DOHH2 (cell line): Measurements from ENCODE around the gene MVK.

Experiments used
- H3F3A ChIP-seq: fragments of 200-600 bp; sonication (generic), shearing (Covaris generic); 2 replicates; pipeline ENCODE4 v1.6.0; 2016; ENCODE audit warnings: antibody characterized with exemption, mild to moderate bottlenecking; ENCODE audit not compliant: control insufficient read depth, insufficient read depth
- H3K27ac ChIP-seq: fragments of 200-600 bp; sonication (generic); 2 replicates; pipeline ENCODE4 v1.5.1; 2014; ENCODE audit warnings: low read depth, mild to moderate bottlenecking, low read length, moderate library complexity
- H3K27me3 ChIP-seq: fragments of 200-600 bp; sonication (generic); 2 replicates; pipeline ENCODE4 v1.6.1; 2014; ENCODE audit warnings: mild to moderate bottlenecking, low read length, mixed read lengths; ENCODE audit not compliant: control insufficient read depth
- H3K36me3 ChIP-seq: fragments of 200-600 bp; sonication (generic); 2 replicates; pipeline ENCODE4 v1.6.1; 2014; ENCODE audit warnings: mild to moderate bottlenecking, low read length, moderate library complexity, mixed read lengths; ENCODE audit not compliant: control insufficient read depth
- H3K4me1 ChIP-seq: fragments of 200-600 bp; sonication (generic); 2 replicates; pipeline ENCODE4 v1.6.1; 2014; ENCODE audit warnings: mild to moderate bottlenecking, low read length, mixed read lengths; ENCODE audit not compliant: control insufficient read depth
- H3K4me2 ChIP-seq: fragments of 200-600 bp; sonication (generic); 2 replicates; pipeline ENCODE4 v1.6.0; 2014; ENCODE audit warnings: mild to moderate bottlenecking, low read length, moderate library complexity
- H3K4me3 ChIP-seq: fragments of 200-600 bp; sonication (generic); 2 replicates; pipeline ENCODE4 v1.5.1; 2014; ENCODE audit warnings: mild to moderate bottlenecking, low read length, mixed read lengths
- H3K79me2 ChIP-seq: fragments of 200-600 bp; sonication (generic); 2 replicates; pipeline ENCODE4 v1.6.1; 2014; ENCODE audit warnings: mild to moderate bottlenecking, low read length, mixed read lengths; ENCODE audit not compliant: control insufficient read depth
- H3K9me2 ChIP-seq: fragments of 200-600 bp; sonication (generic); replicated peaks from 2 replicates; pipeline ENCODE4 v1.6.1; 2014; ENCODE audit warnings: mild to moderate bottlenecking, low read length, mixed read lengths; ENCODE audit not compliant: control insufficient read depth
- H3K9me3 ChIP-seq: fragments of 200-600 bp; sonication (generic); 2 replicates; pipeline ENCODE4 v1.6.1; 2014; ENCODE audit warnings: antibody characterized with exemption, low read length, mixed read lengths; ENCODE audit not compliant: control insufficient read depth, insufficient read depth
- H4K20me1 ChIP-seq: fragments of 200-600 bp; sonication (generic); 2 replicates; pipeline ENCODE4 v1.6.0; 2014; ENCODE audit warnings: low read depth, mild to moderate bottlenecking, antibody characterized with exemption, low read length, moderate library complexity; ENCODE audit not compliant: control insufficient read depth, insufficient read depth
- CTCF ChIP-seq: fragments of 200-600 bp; sonication (generic); IDR thresholded peaks from one replicate; pipeline ENCODE4 v1.5.1; 2014; ENCODE audit warnings: antibody characterized with exemption, mild to moderate bottlenecking, low read depth, low read length; ENCODE audit not compliant: poor library complexity, severe bottlenecking
- EZH2phosphoT487 ChIP-seq: fragments of 200-600 bp; sonication (generic); IDR thresholded peaks from 2 replicates; pipeline ENCODE4 v1.6.1; 2017; ENCODE audit warnings: borderline replicate concordance, mild to moderate bottlenecking, antibody characterized with exemption, low read length, moderate library complexity, mixed read lengths

The MVK gene

GRCh38 chr12:109604132-109604585 lies 30.6 kb downstream of the MVK start:
- TF ChIP-seq CTCF (no peak), EZH2phosphoT487 (no peak)
- H3K4me1 ChIP-seq = no peaks in the 10 kb centered on the region
- no peaks in the 10 kb centered on the region for H4K20me1 ChIP-seq
- no peaks in the 10 kb centered on the region for H3F3A ChIP-seq
- H3K4me2 ChIP-seq = no peak overlapping the region
- no peaks in the 10 kb centered on the region for H3K9me3 ChIP-seq
- no peak overlapping the region for H3K4me3 ChIP-seq
- H3K9me2 ChIP-seq = no peaks in the 10 kb centered on the region
- no peaks in the 10 kb centered on the region for H3K36me3 ChIP-seq
- no peaks in the 10 kb centered on the region for H3K27me3 ChIP-seq
- H3K27ac ChIP-seq = no peak overlapping the region
- no peaks in the 10 kb centered on the region for H3K79me2 ChIP-seq

- no peaks in the 10 kb centered on the region for H4K20me1 ChIP-seq
- H3K4me2 ChIP-seq = no peak overlapping the region
- H3F3A ChIP-seq = no peaks in the 10 kb centered on the region
- no peak overlapping the region for H3K27ac ChIP-seq
- no peaks in the 10 kb centered on the region for H3K9me2 ChIP-seq
- H3K27me3 ChIP-seq = no peaks in the 10 kb centered on the region
- no peaks in the 10 kb centered on the region for H3K79me2 ChIP-seq
- H3K9me3 ChIP-seq = no peaks in the 10 kb centered on the region
- TF ChIP-seq CTCF = no peak
- no peak for TF ChIP-seq EZH2phosphoT487
- no peaks in the 10 kb centered on the region for H3K36me3 ChIP-seq
- no peak overlapping the region for H3K4me3 ChIP-seq
- H3K4me1 ChIP-seq = no peaks in the 10 kb centered on the region
These were observed 31.4 kb downstream of the MVK start for GRCh38 chr12:109605016-109605415.

- no peaks in the 10 kb centered on the region for H3F3A ChIP-seq
- H3K4me2 ChIP-seq = no peak overlapping the region
- no peaks in the 10 kb centered on the region for H3K9me2 ChIP-seq
- no peaks in the 10 kb centered on the region for H3K79me2 ChIP-seq
- H3K27ac ChIP-seq = no peak overlapping the region
- no peak overlapping the region for H3K4me3 ChIP-seq
- H4K20me1 ChIP-seq = no peaks in the 10 kb centered on the region
- no peaks in the 10 kb centered on the region for H3K9me3 ChIP-seq
- TF ChIP-seq EZH2phosphoT487 (no peak), CTCF (no peak)
- H3K27me3 ChIP-seq = no peaks in the 10 kb centered on the region
- H3K36me3 ChIP-seq = no peaks in the 10 kb centered on the region
- H3K4me1 ChIP-seq = no peaks in the 10 kb centered on the region
These were observed 32.1 kb downstream of the MVK start for GRCh38 chr12:109605599-109606228.
